GM21717 (cell line): ENCODE measurements around the gene DHTKD1.

ENCODE experiments used
- ATAC-seq: cut with Tn5 transposase; IDR thresholded peaks from one replicate; pipeline ENCODE4 v1.9.1; 2021; ENCODE audit warnings: mild to moderate bottlenecking, moderate library complexity; ENCODE audit not compliant: unreplicated experiment

Gene DHTKD1

GRCh38 chr10:12068449-12069269 lies at the start of gene DHTKD1:
DHTKD1 (plus strand) TSS chr10:12068954; CDS start chr10:12069034, 80 bp downstream.
- ATAC-seq = peak; percentile 93

GRCh38 chr10:12019283-12019971 lies 49.3 kb upstream of the DHTKD1 start:
- no peak for ATAC-seq

GRCh38 chr10:12020574-12020973 lies 48.2 kb upstream of the DHTKD1 start:
- ATAC-seq = no peak

DNA sequence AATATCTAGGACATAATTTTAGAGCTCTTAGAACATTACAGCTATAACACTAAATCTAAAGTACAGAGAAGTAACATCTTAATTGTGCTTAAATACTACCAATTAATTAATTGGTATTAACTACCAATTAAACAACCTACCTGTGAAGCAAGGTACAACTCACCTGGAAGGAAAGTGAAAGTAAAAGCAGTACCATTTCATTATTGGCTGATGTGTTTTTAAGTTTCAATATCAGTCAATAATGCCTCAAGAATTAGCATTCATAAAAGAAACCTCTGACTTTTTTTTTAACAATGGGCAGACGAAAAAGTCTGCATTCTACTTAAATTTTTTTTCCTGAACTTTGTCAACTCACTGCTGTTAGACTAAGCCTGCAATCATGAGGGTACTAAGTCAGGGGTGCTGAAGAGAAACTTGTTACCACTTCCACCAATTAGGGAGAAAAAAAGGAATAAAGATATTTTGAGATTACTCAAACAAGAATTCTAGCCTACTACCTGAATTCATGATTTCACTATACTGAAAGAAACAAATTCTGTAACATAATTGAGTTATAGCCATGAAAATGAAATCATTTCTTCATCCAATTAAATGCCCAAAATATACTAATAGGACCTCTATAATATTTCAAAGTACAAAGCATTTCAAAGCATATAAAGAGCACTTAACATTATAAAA lies 46.0 kb upstream of the DHTKD1 start:
- no peak for ATAC-seq

DNA sequence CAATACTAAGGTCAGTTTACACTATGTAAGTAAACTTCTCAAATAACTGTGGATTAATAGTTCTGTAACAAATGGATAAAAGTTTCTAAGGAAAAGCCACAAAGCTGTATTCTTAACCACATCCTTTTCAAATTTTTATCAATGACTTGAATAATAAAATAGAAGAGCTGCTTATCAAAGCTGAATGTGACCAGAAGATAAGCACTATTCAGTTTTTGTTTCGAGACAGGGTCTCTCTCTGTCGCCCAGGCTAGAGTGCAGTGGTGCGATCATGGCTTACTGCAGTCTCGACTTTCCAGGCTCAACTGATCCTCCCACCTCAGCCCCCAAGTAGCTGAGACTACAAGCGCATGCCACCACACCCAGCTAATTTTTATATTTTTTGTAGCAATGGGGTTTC lies 43.2 kb upstream of the DHTKD1 start:
- ATAC-seq = no peak

DNA sequence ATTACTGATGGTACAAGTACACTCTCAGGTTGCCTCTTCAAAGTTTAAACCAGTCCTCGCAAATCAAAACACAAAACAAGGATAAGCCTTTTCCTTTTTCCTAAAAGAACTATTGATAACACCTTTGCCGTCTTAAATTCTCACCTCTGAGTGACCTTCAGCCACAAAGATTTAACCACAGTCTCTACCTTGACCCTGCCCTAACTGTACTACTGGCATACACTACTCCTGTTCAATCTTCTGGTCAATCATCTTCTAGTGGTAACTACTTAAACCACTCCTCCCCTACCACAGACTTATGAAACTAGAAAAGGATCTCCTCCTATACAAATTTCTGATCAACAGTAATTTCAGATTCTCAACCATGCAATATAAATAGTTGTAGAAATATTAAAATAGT lies 41.2 kb upstream of the DHTKD1 start:
- no peak for ATAC-seq

DNA sequence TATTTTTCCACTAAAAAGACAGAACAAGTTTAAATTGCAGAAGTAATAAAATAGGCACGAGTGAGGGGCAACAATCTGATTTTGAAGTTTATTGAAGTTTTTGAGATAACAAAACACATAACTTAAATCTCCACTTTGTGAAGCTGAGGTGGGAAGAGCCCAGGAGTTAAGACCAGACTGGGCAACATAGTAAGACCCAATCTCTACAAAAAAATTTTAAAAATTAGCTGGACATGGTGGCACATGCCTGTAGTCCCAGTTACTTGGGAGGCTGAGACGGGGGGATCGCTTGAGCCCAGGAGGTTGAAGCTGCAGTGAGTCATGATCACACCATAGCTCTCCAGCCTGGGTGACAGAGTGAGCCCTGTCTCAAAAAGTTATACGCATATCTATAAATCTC lies 37.4 kb upstream of the DHTKD1 start:
- ATAC-seq = no peak

- no peak for ATAC-seq
Observed at GRCh38 chr10:12036073-12036655, 32.6 kb upstream of the DHTKD1 start.

DNA sequence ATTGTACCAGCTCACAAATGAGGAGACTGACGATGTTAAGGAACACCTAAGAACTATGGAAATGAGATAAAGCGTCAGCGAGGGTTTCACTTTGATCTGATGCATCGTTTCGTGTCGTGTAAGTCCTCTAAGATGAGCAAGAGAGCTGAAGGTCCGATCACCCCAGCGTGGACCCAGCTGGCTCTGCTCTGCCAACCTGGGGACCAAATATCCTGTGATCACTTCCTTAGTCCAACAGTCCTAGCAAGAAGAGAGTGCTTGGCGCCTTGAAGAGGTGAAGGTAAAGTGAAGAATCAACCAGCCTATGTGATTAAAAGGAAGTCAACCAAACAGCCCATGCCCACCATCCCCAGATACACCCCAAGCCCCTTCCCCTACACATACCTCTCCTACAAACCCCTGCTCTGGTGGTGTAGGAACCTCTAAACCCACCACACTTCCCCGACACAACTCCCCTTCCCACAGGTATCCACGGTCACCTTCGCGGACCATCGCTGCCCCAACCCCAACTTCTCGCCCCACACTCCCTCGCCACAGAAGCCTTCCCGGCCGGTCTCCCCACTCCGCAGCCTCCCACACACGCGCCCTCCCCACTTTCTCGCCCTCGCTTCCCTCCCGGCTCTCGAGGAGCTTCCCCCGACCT lies 26.9 kb upstream of the DHTKD1 start:
- ATAC-seq = peak; percentile 0

- peak; percentile 13 for ATAC-seq
Observed at GRCh38 chr10:12042409-12042796, 26.4 kb upstream of the DHTKD1 start.

DNA sequence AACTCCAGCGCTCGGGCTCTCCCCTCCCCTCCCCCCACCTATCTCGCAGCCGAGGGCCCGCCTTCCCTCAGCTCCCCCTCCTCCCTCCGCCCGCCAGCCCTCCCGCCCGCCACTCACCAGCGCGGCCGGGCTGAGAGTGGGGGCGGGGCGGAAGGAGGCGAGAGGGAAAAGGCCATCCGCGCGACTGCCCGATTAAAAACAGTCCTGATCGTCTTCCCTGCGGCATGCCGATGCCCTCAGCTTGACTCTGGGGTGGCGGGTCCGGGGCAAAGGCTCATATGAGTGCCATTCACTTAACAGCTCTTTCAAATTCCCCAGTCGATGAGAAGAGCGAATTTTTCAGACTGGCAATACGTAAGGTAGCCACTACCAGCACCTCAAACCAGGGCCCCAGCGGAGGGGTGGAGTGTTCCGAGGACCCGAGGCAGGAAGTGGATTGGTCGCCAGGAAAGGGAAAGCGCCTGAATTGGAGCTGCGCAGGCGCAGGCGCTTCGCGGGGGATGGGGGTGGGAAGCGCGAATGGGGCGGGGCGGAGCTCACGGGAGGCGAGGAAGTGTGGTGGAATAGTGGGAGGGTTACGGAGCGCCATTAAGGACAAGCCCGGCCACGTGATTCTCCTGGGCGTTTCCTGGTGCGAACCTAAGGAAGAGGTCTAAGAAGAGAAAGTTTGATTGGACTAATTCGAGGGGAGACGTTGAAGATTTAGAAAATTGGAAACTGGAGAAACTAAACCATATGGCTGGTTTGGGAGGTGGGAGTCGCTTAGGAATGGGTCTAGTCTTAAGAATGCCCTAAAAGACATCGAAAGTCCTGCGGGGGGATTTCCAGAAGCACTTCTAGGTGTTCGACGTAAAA lies 25.7 kb upstream of the DHTKD1 start, which contains the start of gene UPF2:
TSS of gene UPF2 (minus strand) at position 13 of the 855 bp plus-strand sequence. CDS start 7,386 bp downstream, outside the sequence.
- ATAC-seq = peak; percentile 53

DNA sequence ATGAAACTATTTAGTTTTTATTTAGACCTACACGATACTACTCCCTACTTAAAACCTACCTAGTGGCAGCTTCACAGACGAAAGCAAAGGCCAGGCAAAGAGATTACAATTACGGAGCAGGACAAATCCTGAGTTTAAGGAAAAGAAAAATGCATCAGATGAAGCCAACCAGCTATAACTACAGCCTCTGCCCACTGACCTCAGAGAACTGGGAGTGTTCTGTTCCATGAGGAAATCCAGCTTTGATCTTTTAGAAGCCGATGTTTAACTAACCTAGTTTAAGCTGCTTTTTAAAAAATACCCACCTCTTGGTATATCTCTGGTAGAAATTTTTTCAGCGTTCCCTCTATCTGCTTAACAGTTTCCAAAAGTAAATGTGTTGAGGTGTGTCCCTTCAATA lies 23.2 kb upstream of the DHTKD1 start:
- ATAC-seq = no peak

DNA sequence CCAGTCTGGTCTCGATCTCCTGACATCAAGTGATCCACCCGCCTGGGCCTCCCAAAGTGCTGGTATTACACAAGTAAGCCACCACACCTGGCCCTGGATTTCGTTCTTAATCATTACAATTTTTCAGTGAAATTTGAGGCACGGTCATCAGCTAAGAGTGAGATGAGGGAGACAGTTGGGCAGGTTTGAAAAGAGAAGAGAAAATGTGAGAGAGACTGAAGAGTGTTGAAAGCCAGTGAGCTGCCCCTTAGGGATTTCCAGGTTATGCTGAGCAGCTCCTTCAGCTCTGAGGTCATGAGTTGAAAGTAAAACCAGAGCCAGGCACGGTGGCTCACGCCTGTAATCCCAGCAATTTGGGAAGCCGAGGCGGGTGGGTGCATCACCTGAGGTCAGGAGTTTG lies 20.2 kb upstream of the DHTKD1 start:
- no peak for ATAC-seq

DNA sequence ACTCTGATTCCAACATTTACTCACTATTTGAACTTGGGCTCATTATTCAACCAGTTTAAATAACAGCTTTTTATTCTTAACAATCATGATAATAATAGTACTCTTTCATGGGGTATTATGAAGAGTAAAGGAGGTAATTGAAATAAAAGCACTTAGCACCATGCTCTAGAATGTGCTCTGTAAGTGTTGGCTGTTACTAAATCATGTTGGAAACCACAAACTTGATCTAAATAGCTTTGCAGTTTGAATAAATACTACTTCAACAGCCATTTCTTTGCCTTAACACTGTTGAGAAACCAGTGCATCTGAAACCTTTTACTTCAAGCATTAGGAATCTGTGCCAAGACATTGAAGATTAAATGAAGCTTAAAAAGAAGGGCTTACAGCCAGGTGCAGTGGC lies 18.2 kb upstream of the DHTKD1 start:
- ATAC-seq = no peak

- ATAC-seq = no peak
Observed at GRCh38 chr10:12051241-12051640, 17.5 kb upstream of the DHTKD1 start.

- no peak for ATAC-seq
Observed at GRCh38 chr10:12055732-12056131, 13.0 kb upstream of the DHTKD1 start.

DNA sequence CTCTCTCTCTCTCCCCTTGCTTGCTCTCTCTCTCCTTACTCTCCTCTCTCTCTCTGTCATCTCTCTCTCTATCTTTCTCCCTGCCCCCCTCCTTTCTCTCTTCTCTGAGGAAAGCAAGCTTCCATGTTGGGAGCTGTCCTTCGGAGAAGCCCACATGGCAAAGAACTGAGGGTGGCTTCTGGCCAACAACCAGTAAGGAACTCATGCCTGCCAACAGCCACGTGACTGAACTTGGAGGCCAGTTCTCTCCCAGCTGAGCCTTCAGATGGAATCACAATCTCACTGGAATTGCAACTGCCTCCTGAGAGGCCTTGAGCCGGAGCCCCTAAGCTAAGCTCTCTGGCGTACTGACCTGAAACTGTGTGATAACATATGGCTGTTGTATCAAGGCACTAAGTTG lies 12.0 kb upstream of the DHTKD1 start:
- no peak for ATAC-seq

- ATAC-seq = no peak
Observed at GRCh38 chr10:12061124-12061523, 7.6 kb upstream of the DHTKD1 start.

DNA sequence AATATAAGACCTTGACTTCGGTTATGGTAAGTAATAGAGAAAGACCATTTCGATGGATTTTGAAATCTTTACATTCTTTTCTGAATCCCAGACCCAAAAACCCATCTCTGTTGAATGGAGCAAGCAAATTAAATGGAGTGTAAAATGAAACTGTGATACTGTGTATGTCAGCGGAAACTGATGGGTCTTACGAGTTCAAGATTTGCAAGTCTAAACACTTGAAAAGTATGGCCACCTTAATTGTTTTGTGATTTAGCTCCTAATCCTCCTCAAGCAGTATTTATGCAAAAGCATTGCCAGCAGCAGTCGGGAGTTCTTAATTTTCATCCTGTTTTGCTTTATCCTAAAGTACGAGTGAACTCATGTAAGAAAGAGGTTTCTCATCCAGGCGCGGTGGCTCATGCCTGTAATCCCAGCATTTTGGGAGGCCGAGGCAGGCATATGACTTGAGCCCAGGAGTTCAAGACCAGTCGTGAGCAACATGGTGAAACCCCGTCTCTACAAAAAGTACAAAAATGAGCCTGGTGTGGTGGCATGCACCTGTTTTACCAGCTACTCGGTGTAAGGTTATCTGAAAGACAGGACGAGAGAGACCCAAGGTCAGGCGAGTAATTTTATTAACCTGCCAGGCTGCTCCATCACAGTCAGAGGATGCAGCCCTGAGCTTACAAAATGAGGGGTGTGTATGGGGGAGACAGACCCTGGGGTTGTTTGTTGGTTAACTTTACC lies 5.8 kb upstream of the DHTKD1 start:
- no peak for ATAC-seq
